Astrocyte (in vitro differentiated cells and primary cell): ENCODE data around the gene RNPEP. TPM values are rescaled to one million over a fixed set of nuclear protein-coding genes. Genes with fewer than 3 reads are reported as not detected.

Source experiments
- DNase-seq: peaks from one replicate; pipeline ENCODE4 v3.0.0-alpha.2; 2010; ENCODE audit warnings: low read depth
- FAIRE-seq: peaks from 2 replicates; lab custom pipeline; 2011; peaks lifted over from hg19 to GRCh38; lab: Jason Lieb, UNC
- H2AFZ ChIP-seq: 2 replicates; pipeline ENCODE4 v1.6.0; 2012; ENCODE audit warnings: low read depth, low read length, inconsistent platforms
- H3K27ac ChIP-seq: 2 replicates; pipeline ENCODE4 v1.5.1; 2011; ENCODE audit warnings: low read depth, low read length, inconsistent platforms
- H3K27me3 ChIP-seq: 2 replicates; pipeline ENCODE4 v1.6.0; 2011; ENCODE audit warnings: low read length, inconsistent platforms; ENCODE audit not compliant: insufficient read depth
- H3K36me3 ChIP-seq: 2 replicates; pipeline ENCODE4 v1.5.1; 2011; ENCODE audit warnings: low read length, inconsistent platforms; ENCODE audit not compliant: insufficient read depth
- H3K4me1 ChIP-seq: 2 replicates; pipeline ENCODE4 v1.5.1; 2011; ENCODE audit warnings: low read length, inconsistent platforms; ENCODE audit not compliant: insufficient read depth
- H3K4me2 ChIP-seq: 2 replicates; pipeline ENCODE4 v1.6.0; 2012; ENCODE audit warnings: low read length, inconsistent platforms
- H3K4me3 ChIP-seq: 2 replicates; pipeline ENCODE4 v1.5.1; 2011; ENCODE audit warnings: low read depth, mild to moderate bottlenecking, low read length, inconsistent platforms; ENCODE audit not compliant: insufficient read depth
- H3K79me2 ChIP-seq: 2 replicates; pipeline ENCODE4 v1.6.0; 2012; ENCODE audit warnings: mild to moderate bottlenecking, low read length, inconsistent platforms; ENCODE audit not compliant: insufficient read depth
- H3K9ac ChIP-seq: 2 replicates; pipeline ENCODE4 v1.6.0; 2012; ENCODE audit warnings: mild to moderate bottlenecking, low read length, inconsistent platforms
- H3K9me3 ChIP-seq: 2 replicates; pipeline ENCODE4 v1.5.1; 2012; ENCODE audit warnings: low read depth, mild to moderate bottlenecking, low read length, inconsistent platforms; ENCODE audit not compliant: insufficient read depth
- H4K20me1 ChIP-seq: 2 replicates; pipeline ENCODE4 v1.6.0; 2012; ENCODE audit warnings: low read length, inconsistent platforms; ENCODE audit not compliant: insufficient read depth
- H3K27ac Mint-ChIP-seq: one replicate; pipeline ENCODE4 v1.8.0; 2021; ENCODE audit warnings: mild to moderate bottlenecking, mixed read lengths; ENCODE audit not compliant: unreplicated experiment
- H3K27me3 Mint-ChIP-seq: one replicate; pipeline ENCODE4 v1.8.0; 2021; ENCODE audit warnings: low read depth, mixed read lengths; ENCODE audit not compliant: unreplicated experiment
- H3K36me3 Mint-ChIP-seq: one replicate; pipeline ENCODE4 v1.8.0; 2021; ENCODE audit warnings: low read depth, mixed read lengths; ENCODE audit not compliant: unreplicated experiment
- H3K4me1 Mint-ChIP-seq: one replicate; pipeline ENCODE4 v1.8.0; 2021; ENCODE audit warnings: low read depth, mixed read lengths; ENCODE audit not compliant: unreplicated experiment
- H3K4me3 Mint-ChIP-seq: one replicate; pipeline ENCODE4 v1.8.0; 2021; ENCODE audit warnings: mild to moderate bottlenecking, moderate library complexity, mixed read lengths; ENCODE audit not compliant: unreplicated experiment
- H3K9me3 Mint-ChIP-seq: one replicate; pipeline ENCODE4 v1.8.0; 2021; ENCODE audit warnings: mild to moderate bottlenecking, mixed read lengths; ENCODE audit not compliant: unreplicated experiment
- CTCF ChIP-seq: IDR thresholded peaks from 2 replicates; pipeline ENCODE4 v1.5.1; 2011; ENCODE audit warnings: low read depth, mild to moderate bottlenecking, inconsistent platforms, low read length, moderate library complexity; ENCODE audit not compliant: insufficient read depth
- EZH2 ChIP-seq: IDR thresholded peaks from 2 replicates; pipeline ENCODE4 v1.6.1; 2012; ENCODE audit warnings: mild to moderate bottlenecking, low read length, inconsistent platforms; ENCODE audit not compliant: insufficient read depth
- total RNA-seq: library from RNA; stranded (reverse); gene quantifications from 2 replicates; pipeline ENCODE4 v1.2.1, GENCODE V29; 2021

The RNPEP gene
- total RNA-seq, 1 donor from 2014 or later = 68.9 TPM

DNA sequence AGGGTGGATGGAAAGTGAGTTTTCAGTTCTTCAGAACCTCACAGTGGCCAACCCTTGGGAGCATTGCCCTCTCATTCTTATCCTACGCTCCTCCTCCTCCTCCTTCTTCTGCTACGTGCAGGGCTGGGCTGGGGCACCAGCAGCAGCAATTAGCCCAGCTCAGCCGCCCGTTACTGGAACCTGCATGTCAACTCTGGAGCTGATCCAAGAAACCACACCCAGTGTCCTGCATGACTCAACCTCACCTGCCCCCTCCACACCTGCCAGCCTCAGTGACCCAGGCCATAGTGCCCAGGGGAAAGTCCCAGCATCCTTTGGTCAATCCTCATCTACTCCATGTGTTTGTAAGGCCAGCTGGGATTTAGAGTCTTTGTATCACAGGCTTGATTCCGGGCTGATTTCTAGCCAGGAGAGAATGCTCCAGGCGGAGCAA is 40.6 kb downstream of the RNPEP start:
- no peak overlapping the region for H2AFZ ChIP-seq
- no peaks in the 10 kb centered on the region for H3K9me3 ChIP-seq
- H3K9ac ChIP-seq = no peak overlapping the region
- Mint-ChIP-seq H3K9me3 (no peaks in the 10 kb centered on the region), H3K27ac (peak overlapping the region; percentile 58), H3K36me3 (no peaks in the 10 kb centered on the region), H3K27me3 (peaks cover 13% of the 10 kb centered on the region), H3K4me3 (no peak overlapping the region), H3K4me1 (peaks cover 9% of the 10 kb centered on the region)
- H3K36me3 ChIP-seq = no peaks in the 10 kb centered on the region
- peaks cover 15% of the 10 kb centered on the region for H3K4me1 ChIP-seq
- no peaks in the 10 kb centered on the region for H3K79me2 ChIP-seq
- H3K27ac ChIP-seq = no peak overlapping the region
- TF ChIP-seq CTCF (no peak), EZH2 (no peak)
- peak overlapping the region; percentile 1 for H3K4me2 ChIP-seq
- FAIRE-seq (no peak), DNase-seq (no peak)
- no peaks in the 10 kb centered on the region for H3K27me3 ChIP-seq
- H4K20me1 ChIP-seq = no peaks in the 10 kb centered on the region
- no peak overlapping the region for H3K4me3 ChIP-seq

GRCh38 chr1:202029171-202029665 is 46.8 kb downstream of the RNPEP start:
- H3K36me3 ChIP-seq = no peaks in the 10 kb centered on the region
- no peaks in the 10 kb centered on the region for H3K79me2 ChIP-seq
- H3K4me1 ChIP-seq = peaks cover 9% of the 10 kb centered on the region
- no peak for FAIRE-seq
- H4K20me1 ChIP-seq = no peaks in the 10 kb centered on the region
- peak; percentile 88 for DNase-seq
- H2AFZ ChIP-seq = no peak overlapping the region
- Mint-ChIP-seq H3K4me1 (peaks cover 13% of the 10 kb centered on the region), H3K9me3 (peaks cover 2% of the 10 kb centered on the region), H3K4me3 (no peak overlapping the region), H3K27ac (peak overlapping the region; percentile 22), H3K36me3 (no peaks in the 10 kb centered on the region), H3K27me3 (peaks cover 6% of the 10 kb centered on the region)
- H3K27me3 ChIP-seq = no peaks in the 10 kb centered on the region
- H3K27ac ChIP-seq = peak overlapping the region; percentile 20
- H3K4me3 ChIP-seq = no peak overlapping the region
- TF ChIP-seq CTCF (no peak), EZH2 (no peak)
- H3K9ac ChIP-seq = peak overlapping the region; percentile 5
- H3K4me2 ChIP-seq = peak overlapping the region; percentile 63
- no peaks in the 10 kb centered on the region for H3K9me3 ChIP-seq

GRCh38 chr1:202029727-202030126 is 47.3 kb downstream of the RNPEP start:
- FAIRE-seq (no peak), DNase-seq (no peak)
- H3K9ac ChIP-seq = peak overlapping the region; percentile 5
- no peaks in the 10 kb centered on the region for H3K9me3 ChIP-seq
- no peaks in the 10 kb centered on the region for H3K79me2 ChIP-seq
- H3K27ac ChIP-seq = peak overlapping the region; percentile 20
- no peaks in the 10 kb centered on the region for H3K36me3 Mint-ChIP-seq
- H3K4me1 ChIP-seq = peaks cover 13% of the 10 kb centered on the region
- H3K4me3 ChIP-seq = no peak overlapping the region
- no peaks in the 10 kb centered on the region for H3K27me3 ChIP-seq
- peaks cover 17% of the 10 kb centered on the region for H3K4me1 Mint-ChIP-seq
- peaks cover 2% of the 10 kb centered on the region for H3K9me3 Mint-ChIP-seq
- no peaks in the 10 kb centered on the region for H3K36me3 ChIP-seq
- H3K4me3 Mint-ChIP-seq = no peak overlapping the region
- H3K27me3 Mint-ChIP-seq = peaks cover 6% of the 10 kb centered on the region
- no peak overlapping the region for H2AFZ ChIP-seq
- H3K27ac Mint-ChIP-seq = peak overlapping the region; percentile 19
- H4K20me1 ChIP-seq = no peaks in the 10 kb centered on the region
- H3K4me2 ChIP-seq = peak overlapping the region; percentile 63
- TF ChIP-seq EZH2 (no peak), CTCF (no peak)
